ENCODE data around the gene IL1RAPL1.

- TF ChIP-seq CTCF (conservative IDR thresholded peaks at IDR 0.05; ENCODE audit: low read length) (no peak), EZH2phosphoT487 (IDR thresholded peaks at IDR 0.05; ENCODE audit: borderline replicate concordance) (no peak)
These were observed 261.5 kb downstream of the IL1RAPL1 start for GRCh38 chrX:28848707-28849106.
